OCI-M1 (cell line): ENCODE results near the gene CACNA2D1.

ENCODE experiments used
- DNase-seq: peaks from one replicate; lab custom pipeline; 2025; lab: John Stamatoyannopoulos, UW

CACNA2D1 gene

DNA sequence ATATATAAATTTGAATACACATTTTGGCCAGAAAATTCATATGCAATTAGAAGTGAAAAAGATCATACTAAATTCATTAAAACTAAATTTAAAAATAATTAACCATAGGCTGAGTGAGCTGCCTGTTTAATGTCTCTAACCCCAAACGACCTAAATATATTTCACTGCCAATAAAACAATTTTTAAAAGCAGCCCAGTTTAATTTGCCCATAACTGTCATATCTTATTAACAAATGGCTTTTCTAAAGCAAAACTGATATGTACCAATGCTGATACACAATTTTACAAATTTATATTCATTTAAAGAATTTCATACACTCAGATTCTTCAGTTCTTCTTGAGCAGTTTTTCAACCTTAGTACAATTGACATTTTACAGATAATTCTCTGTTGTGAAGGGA, 99.9 kb downstream of the CACNA2D1 start:
- no peak for DNase-seq

DNA sequence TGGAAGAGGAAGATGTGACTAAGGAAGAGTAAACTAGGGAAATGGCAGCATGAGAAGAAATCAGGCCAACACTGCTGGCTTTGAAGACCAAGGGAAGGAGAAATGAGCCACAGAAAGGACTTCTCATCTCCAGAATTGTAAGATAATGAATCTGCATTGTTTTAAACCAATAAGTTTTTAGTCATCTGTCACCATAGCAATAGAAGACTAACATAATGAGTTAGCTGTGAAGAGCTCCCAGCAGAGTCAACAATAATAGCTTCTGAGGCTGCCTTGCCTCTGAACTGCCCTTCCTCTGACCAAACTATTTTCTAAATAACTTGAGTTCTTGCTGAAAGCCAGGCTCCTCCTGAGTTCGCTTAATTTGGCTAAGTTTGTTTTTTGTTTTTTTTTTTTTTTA, 103.6 kb downstream of the CACNA2D1 start:
- DNase-seq, result no peak

DNA sequence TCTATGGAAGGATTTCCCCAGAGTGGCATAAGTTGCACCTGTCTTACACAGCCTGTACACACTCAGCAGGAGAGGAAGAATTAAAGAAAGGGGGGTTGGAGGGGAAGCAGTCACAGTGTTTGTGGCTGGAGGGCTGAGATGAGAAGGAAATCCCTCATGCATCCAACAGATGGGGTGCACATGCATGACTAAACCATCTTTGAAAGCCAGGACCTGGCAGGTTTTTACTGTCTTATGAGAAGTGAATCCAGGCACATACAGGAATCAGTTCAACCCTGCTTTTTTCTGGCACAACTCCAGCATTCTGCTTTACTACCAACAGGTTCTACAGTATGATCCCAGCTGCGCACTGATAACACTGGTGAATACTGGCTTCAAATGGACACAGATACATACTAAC, 107.7 kb downstream of the CACNA2D1 start:
- peak; percentile 61 for DNase-seq

DNA sequence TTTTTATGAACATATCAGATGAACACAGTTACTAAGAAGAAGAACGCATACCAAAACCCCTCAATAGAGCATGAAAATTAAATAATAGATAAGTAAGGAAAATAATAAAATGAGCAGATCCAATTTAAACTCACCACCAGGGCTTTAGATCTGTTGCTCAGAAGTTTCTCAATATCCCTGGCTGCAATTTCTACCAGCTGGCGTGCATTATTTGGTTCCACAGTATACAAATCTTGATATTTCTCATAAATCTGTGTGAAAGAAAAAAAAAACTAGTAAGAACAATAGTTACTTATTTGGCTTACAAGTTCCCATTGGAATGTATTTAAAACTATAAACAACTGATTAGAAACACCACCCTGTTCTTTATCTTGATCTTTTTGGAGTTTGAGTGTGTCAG, 108.6 kb downstream of the CACNA2D1 start:
- no peak for DNase-seq

DNA sequence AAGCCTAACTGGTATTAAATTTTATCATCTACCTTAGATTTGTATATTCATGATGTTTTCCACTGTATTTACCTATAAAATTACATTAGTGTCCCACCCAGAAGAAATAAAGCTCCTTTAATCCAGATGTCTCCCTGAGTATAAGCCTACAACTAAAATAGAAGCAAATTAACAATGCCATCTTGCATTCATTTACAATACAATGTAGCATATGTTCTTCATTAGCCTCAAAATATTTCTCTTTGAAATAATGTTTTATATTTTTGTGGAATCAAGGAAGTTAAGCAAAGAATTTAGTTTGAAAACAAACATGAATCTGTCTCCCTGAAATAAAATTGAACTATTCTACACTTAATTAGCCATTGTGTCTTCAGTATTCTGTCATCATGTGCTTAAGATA, 112.3 kb downstream of the CACNA2D1 start:
- DNase-seq, result no peak

DNA sequence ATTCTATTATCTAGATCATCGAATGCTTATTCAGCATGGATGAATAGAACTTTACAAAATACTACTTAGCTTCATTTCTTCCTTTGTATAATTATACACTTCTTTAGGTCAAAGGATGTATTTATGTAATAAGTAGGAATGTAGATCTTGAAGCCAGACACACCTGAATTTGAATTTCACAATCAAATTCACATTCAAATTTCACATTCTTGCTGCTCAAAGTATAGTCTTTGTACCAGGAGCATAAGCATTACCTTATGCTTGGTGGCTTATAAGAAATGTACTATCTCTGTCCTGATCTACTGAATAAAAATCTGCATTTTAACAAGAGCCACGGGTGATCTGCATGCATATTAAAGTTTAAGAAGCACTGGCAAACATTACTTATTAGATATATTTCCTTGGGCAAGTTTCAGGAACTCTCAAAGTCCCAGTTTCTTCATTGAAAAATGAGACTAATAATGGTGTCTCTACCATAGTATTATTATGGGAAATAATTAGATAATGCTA, 112.8 kb downstream of the CACNA2D1 start:
- DNase-seq, result no peak

DNA sequence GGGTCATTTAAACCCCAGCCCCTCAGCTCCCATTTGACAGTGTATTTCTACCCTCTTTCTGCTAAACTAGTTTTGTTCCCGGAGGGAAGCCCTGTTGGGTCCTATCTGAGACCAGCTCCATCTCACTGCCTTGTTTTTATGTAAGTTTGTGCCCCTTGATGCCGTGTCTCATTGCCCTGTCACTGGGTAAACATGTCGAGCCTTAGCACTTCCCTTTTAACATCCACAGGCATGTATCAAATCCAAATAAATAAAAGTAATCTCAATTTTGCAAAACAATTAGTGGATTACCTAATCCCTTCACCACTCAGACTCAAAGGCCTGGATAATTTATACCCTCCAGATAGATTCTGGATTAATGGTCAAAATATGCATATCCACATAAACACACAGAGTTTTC, 115.7 kb downstream of the CACNA2D1 start:
- no peak for DNase-seq

DNA sequence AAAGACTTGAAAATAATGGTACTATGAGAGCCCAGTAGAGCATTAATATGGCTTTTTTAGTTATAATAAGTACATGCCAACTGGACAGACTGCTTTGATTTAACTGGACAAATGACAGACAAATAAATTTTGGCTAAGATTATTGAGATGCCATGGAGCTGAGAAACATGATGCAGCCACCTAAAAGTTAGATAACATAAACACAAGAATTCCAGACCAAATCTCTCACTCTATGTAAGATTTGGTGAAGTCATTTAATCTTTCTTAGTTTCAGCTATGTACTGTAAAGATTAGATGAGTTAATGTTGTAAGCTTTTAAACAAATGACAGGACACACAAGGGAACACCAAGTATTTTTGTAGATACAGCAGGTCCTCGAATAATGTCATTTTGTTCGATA, 118.2 kb downstream of the CACNA2D1 start:
- DNase-seq, result no peak

DNA sequence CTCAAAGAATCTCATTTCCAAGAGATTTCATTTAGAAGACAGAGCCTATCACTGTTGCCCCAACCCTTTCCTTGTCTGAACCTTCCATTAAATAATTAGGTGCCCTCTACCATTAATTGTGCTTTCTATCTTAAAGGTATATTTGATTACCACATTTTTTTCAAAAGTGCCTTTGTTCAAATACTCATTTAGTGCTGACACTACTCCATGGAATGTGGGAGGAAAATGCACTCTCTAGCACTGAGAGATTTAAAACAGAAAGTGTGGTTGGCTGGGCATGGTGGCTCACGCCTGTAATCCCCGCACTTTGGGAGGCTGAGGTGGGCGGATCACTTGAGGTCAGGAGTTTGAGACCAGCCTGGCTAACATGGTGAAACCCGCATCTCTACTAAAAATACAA, 119.8 kb downstream of the CACNA2D1 start:
- no peak for DNase-seq

DNA sequence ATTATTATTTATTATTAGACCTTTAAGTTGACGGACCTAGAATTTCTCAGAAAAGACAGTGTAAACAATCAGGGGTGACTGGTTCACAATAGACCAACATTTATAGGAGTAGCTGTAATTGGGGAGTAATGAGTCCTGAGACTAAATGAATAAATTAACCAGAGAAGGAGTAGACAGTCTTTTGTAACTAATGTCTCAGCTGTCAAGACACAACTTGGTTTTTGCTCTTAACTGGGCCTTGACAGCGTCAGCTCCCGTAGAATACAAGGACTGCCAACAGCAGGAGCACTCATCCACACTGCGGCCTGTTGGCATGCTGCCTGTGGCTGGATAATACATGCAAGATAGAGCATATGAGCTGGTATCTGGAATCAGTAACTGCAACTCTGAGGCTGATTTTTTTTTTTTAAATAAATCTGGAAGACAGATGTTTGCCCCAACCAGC, 123.9 kb downstream of the CACNA2D1 start:
- no peak for DNase-seq

DNA sequence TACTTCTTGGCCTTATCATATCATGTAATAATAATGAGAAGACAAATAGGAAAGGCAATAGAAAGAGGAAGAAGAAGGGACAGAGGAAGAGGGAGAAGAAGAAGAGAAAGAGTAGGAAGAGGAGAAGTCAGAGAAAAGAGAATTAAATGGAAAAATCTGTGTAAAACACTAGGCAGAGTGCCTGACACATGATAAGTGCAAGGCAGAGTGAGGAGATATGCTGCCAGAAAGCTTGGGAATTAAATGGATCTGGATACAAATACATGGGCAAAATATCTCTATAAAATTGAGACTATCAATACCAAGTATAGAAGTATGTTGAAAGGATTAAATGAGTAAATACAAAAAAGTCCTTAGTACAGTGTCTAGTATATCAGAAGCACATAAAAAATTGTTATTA, 124.8 kb downstream of the CACNA2D1 start:
- no peak for DNase-seq

DNA sequence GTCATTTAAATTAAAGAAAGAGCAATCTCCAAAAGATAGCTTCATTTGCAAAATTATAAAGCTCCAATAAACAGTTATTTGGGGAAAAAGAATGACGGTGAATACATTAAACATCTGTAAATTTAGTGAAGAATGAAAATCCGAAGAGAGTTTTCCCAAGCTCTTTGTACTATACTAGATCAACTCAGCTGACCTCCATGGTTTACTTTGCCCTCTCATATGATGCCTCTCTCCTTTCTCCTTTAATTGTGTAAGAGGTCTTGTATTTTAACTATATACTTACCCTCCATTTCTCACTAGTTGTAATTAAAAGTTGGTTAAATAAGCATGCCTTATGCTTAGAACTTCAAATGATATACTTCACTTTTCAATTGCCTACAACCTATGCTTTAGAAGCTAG, 125.8 kb downstream of the CACNA2D1 start:
- DNase-seq, result no peak

DNA sequence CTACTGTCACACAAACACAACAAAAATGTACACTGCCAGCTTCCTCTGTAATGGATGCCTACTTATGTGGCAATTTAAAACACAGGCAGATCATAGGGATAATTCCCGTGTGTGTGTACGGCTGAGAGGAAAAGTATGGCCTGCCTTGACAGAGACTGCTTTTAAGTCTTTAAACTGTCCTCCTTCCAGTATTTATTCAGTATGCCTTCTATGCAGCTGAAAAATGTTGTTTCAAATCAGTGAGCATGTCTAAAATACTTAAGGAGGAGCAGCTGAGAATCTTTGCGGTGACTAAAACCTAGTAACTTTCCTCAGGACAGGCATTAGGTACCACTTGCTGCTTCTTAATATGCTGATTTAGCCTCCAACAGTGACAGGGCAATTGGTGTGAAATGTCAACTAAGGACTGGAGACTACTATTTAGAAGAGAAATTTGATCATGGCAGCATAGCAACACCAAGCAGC, 126.3 kb downstream of the CACNA2D1 start:
- DNase-seq, result no peak

DNA sequence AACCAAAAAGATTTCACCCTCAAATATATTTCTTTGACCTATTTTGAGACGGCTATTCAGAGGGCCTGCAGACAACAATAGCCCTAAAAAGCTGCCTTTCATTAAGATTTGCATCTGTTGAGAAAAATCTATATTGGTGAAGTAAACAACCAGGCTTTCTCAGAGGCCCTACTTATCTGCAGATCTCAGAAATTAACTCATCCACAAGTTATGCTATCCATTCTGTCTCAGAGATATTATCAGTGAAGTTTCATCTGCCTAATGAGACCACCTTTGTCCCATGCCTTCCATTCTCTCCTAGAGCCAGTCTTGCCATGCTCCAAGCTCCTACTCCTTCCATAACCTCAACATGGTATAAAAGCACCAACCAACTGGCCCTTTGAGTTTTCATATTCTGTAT, 130.3 kb downstream of the CACNA2D1 start:
- no peak for DNase-seq

DNA sequence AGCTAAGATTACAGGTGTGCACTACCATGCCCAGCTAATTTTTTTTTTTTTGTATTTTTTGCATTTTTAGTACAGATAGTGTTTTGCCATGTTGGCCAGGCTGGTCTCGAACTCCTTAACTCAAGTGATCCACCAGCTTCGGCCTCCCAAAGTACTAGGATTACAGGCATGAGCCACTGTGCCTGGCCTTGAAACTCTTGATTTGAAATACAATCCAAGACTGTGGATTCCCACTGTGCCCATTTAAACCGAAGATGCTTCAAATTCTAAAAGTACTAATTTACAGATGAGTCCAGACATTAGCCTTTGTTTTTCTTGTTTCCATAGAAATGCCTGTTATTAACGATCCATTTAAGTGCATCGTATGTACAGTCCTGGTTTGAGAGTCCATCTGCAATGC, 130.9 kb downstream of the CACNA2D1 start:
- DNase-seq, result no peak

DNA sequence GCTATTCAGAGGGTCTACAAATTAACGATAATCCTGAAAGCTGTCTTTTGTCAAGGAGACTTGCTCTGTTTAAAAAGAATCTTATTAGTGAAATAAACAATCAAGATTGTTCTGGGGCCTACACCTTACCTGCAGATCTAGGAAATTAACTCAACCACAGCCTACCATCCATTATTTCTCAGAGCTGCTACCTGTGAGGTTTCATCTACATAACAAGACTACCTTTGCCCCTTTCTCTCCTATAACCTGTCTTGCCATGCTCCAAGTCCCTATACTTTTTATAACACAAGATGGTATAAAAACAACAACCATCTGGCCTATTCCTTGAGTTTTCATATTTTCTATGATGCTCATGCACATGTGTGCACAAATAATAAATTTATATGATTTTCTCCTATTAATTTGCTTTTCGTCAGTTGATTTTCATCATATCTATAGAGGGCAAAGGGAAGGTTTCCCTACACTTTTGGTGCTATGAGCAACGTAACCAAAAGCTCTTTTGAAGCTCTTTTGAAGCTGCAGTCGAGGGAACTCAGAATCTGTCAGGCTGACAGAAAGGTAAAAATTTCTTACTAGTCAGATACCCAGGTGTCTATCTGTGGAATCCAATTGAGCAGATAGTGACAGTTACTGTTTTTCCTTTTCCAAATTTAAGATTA, 138.1 kb downstream of the CACNA2D1 start:
- DNase-seq, result no peak

DNA sequence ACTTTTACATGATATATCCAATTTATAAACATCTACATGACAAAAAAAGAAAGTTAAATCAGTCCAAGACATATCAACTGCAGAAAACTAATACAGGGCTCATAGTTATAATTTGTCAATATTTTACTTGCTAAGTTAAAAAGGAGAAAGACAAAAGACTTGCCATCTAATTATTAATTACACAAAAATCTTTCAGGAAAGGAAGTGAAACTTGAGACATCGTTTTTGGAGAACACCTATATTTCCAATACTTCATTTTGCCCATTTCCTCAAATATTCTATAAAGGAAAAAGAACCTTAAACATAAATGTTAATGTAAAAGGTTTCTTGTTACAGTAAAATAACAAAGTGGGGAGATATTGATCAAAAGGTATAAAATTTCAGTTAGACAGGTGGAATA, 148.7 kb downstream of the CACNA2D1 start:
- DNase-seq, result no peak

DNA sequence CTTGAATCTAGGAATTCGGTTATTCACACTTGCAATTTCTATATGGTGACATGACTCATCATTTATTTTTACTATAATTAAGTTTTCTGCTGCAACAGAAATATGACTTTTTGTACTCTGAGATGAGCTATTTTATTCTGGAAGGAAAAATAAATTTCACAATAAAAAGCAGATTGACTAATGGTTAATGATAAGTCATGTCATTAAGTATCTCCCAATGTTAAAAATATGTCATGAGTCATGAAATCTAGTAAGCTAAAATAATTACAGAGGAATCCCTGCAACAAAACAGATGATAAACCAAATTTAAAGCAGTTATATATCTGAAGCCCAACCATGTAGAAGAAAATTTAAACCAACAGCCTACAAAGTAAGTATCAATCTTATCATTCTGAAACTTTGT, 149.2 kb downstream of the CACNA2D1 start:
- no peak for DNase-seq

DNA sequence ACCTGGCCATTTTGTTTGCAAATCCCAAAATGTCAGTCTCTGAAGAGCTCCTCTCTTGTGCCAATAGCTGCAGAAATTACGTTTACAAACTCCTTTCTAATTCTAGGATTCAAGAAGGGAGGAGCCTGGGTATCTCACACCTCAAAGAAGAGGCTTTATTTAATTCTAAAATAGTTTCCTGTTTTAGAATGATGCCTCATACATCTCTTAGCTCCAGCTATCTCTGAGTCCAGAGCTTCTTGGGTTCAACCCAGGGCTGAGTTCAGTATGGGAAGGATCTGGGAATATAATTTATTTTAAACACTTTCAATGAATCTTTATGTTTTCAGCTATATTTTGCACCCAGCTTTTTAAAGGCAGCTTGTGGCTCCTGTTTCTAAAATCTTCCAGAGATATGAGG, 150.1 kb downstream of the CACNA2D1 start:
- no peak for DNase-seq

DNA sequence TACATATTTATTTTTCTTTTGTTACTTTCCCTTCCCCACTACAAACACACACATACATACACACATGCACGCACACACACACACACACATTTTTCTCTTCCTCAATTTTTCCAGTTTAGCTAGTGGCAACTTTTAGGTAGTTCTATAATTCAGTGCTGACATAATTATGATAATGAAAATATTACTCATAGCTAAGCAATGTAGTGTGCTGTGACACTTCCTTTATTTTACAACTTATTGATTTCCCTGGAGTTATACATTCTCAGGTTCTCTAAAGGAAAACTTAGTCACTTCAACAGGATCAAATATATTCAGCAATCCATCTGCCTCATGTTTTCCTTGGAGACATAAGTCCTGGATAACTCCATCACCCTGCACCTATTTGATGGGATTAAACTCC, 151.6 kb downstream of the CACNA2D1 start:
- peak; percentile 18 for DNase-seq

DNA sequence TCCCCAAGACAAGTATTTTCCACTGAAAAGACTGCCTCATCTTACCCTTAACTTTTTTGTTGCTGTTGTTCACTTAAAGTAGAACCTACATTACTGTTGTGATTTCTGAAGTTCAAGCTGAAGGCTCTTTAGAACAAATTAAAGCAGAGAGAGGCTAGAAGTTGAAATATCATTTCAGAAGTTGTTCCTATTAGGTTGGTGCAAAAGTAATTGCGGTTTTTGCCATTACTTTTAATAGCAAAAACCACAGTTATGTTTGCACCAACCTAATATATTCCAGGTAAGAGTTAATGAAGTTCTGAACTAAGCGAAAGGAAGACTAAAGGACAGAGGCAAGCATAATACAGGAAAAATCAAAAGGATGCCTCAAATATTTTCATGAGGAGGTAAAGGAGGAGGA, 153.7 kb downstream of the CACNA2D1 start:
- no peak for DNase-seq

DNA sequence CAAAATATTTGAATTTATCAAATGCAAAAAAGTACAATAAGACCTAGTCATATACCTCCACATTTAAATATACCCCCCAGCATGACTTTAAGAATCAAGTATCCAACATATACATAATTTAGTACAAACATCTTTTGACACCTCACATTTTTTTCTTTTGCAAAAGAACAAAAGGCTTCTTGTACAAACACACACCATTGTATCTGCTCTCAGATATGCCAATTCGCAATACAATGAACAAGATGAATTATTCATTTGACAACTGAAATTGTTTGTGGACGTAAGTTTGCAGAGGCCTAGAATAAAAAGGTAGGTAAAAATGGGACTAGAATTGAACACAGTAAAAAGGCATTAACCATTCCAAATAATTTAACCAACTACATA, 154.4 kb downstream of the CACNA2D1 start:
- DNase-seq, result no peak

DNA sequence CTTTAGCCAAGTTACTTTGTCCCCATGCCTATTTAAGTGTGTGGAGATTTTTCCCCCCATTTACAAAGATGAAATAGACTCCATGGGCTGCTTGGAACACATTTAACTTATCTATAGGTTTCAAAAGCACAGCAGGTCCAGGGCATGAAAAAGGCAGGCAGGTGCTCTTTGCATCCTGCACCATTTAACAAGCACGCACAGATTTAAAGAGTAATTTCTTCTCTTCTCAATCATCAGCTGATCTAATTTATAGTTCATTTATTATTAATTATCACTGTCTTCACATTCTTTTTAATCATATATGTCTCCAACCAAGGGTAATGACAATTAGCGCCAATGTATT, 156.8 kb downstream of the CACNA2D1 start:
- no peak for DNase-seq

DNA sequence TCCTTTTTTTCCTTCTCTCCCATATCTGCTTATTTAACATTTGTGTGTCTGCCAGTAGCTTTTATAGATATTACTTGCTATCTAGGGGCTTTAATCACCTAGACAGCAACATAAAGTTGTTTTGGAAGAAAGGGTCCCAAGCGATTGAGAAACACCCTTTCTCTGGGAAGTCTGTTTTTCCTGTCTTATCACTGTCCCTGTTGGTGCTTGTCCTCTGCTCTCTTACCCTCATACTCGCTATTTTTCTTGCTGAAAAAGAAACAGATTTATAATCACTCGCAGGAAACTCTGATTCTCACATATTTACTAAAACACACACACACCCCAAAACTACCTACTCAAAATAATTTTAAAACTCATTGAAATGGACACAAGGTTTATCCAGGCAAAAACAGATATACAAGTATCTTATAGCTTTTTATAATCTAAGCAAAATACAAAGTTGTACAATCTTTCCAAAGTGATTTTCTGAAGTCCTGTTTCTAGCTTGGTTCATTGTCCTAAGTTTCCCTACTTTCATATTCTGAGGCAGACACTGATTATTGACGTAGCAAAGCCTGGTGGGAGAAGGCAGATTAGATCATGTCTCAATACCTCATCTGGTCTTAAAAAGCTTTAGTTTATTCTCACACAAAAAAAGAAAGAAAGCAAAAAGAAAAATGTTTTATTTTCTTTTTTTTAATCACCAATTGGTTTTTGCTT, 157.3 kb downstream of the CACNA2D1 start:
- DNase-seq, result peak; percentile 46
